Ramos (cell line): ENCODE data around the gene SLC1A6.
"Not testable (repeated sequence)": the region's sequence is repeated elsewhere in the genome, so short reads cannot be mapped to it uniquely, and the experiment has no call there.

ENCODE experiments used
- in situ Hi-C: fragments of 300-500 bp; cut with MboI; formaldehyde crosslinking; loops from one replicate; pipeline ENCODE4 v1.14.3; 2022; ENCODE audit warnings: low sequenced_read_pairs; ENCODE audit not compliant: unreplicated experiment

Gene SLC1A6

GRCh38 chr19:14979476-14980255, at the start of gene SLC1A6:
TSS of gene SLC1A6 (minus strand) at chr19:14979864. CDS start at chr19:14972910, 6,954 bp downstream.
- in situ Hi-C loops: no loop called here

GRCh38 chr19:15028490-15028889, 48.8 kb upstream of the SLC1A6 start:
- in situ Hi-C loops: no loop called here

- in situ Hi-C loops: no loop called here
Observed at GRCh38 chr19:15025217-15025616, 45.6 kb upstream of the SLC1A6 start.

- in situ Hi-C loops: no loop called here
Observed at GRCh38 chr19:15022752-15023151, 43.1 kb upstream of the SLC1A6 start.

GRCh38 chr19:15021286-15022007, 41.8 kb upstream of the SLC1A6 start:
- in situ Hi-C loops: no loop called here

GRCh38 chr19:15018836-15019235, 39.2 kb upstream of the SLC1A6 start:
- in situ Hi-C loops: not testable (repeated sequence)

GRCh38 chr19:15015946-15016542, 36.4 kb upstream of the SLC1A6 start:
- in situ Hi-C loops: no loop called here

- in situ Hi-C loops: no loop called here
Observed at GRCh38 chr19:15014579-15014978, 34.9 kb upstream of the SLC1A6 start.

- in situ Hi-C loops: no loop called here
Observed at GRCh38 chr19:15010501-15011300, 31.0 kb upstream of the SLC1A6 start.

GRCh38 chr19:15008308-15008707, 28.6 kb upstream of the SLC1A6 start:
- in situ Hi-C loops: no loop called here

GRCh38 chr19:14997981-14998380, 18.3 kb upstream of the SLC1A6 start:
- in situ Hi-C loops: no loop called here

GRCh38 chr19:14992780-14993179, 13.1 kb upstream of the SLC1A6 start:
- in situ Hi-C loops: no loop called here

GRCh38 chr19:14985133-14985532, 5.5 kb upstream of the SLC1A6 start:
- in situ Hi-C loops: no loop called here

GRCh38 chr19:14978161-14978776, 1.4 kb downstream of the SLC1A6 start:
- in situ Hi-C loops: no loop called here

GRCh38 chr19:14977128-14977527, 2.5 kb downstream of the SLC1A6 start:
- in situ Hi-C loops: no loop called here

GRCh38 chr19:14974488-14974887, 5.2 kb downstream of the SLC1A6 start:
- in situ Hi-C loops: no loop called here

- in situ Hi-C loops: no loop called here
Observed at GRCh38 chr19:14972676-14973075, 7.0 kb downstream of the SLC1A6 start.

- in situ Hi-C loops: no loop called here
Observed at GRCh38 chr19:14971474-14971873, 8.2 kb downstream of the SLC1A6 start.

GRCh38 chr19:14968247-14968646, 11.4 kb downstream of the SLC1A6 start:
- in situ Hi-C loops: no loop called here
